HG03175 (cell line): Measurements from ENCODE around the gene IL3.

Experiments used
- ATAC-seq: cut with Tn5 transposase; IDR thresholded peaks from one replicate; pipeline ENCODE4 v1.9.1; 2021; ENCODE audit warnings: mild to moderate bottlenecking, moderate library complexity; ENCODE audit not compliant: unreplicated experiment

The IL3 gene

GRCh38 chr5:132056610-132057497 is 3.6 kb upstream of the IL3 start:
- no peak for ATAC-seq

- ATAC-seq: no peak
Measured at GRCh38 chr5:132057498-132058255, 2.8 kb upstream of the IL3 start.

- ATAC-seq: no peak
Measured at GRCh38 chr5:132058646-132059042, 1.8 kb upstream of the IL3 start.

- no peak for ATAC-seq
Measured at GRCh38 chr5:132059043-132059695, 1.3 kb upstream of the IL3 start.

- ATAC-seq: no peak
Measured at GRCh38 chr5:132059696-132060500, 557 bp upstream of the IL3 start.

- ATAC-seq: peak; percentile 60
Measured at GRCh38 chr5:132063090-132063911, 2.8 kb downstream of the IL3 start.

- no peak for ATAC-seq
Measured at GRCh38 chr5:132064140-132064539, 3.7 kb downstream of the IL3 start.

- ATAC-seq: peak; percentile 74
Measured at GRCh38 chr5:132064738-132065331, 4.4 kb downstream of the IL3 start.

GRCh38 chr5:132065351-132065937 is 5.0 kb downstream of the IL3 start:
- peak; percentile 37 for ATAC-seq

- no peak for ATAC-seq
Measured at GRCh38 chr5:132065951-132066701, 5.7 kb downstream of the IL3 start.

GRCh38 chr5:132066871-132067270 is 6.4 kb downstream of the IL3 start:
- no peak for ATAC-seq

GRCh38 chr5:132067451-132067850 is 7.0 kb downstream of the IL3 start:
- no peak for ATAC-seq

GRCh38 chr5:132067941-132068808 is 7.7 kb downstream of the IL3 start:
- ATAC-seq: no peak

GRCh38 chr5:132069561-132069960 is 9.1 kb downstream of the IL3 start:
- ATAC-seq: no peak

GRCh38 chr5:132069994-132070393 is 9.5 kb downstream of the IL3 start:
- no peak for ATAC-seq

GRCh38 chr5:132070460-132071337 is 10.2 kb downstream of the IL3 start:
- ATAC-seq: no peak

GRCh38 chr5:132071338-132071707 is 10.9 kb downstream of the IL3 start:
- no peak for ATAC-seq
